NT2/D1 (cell line): Measurements from ENCODE around the gene THAP2.

ENCODE experiments used
- DNase-seq: peaks from one replicate; pipeline ENCODE4 v3.0.0-alpha.2; 2011; ENCODE audit warnings: low read depth, low spot score
- H3K27me3 ChIP-seq: 2 replicates; pipeline ENCODE4 v1.6.0; 2011; ENCODE audit warnings: mild to moderate bottlenecking; ENCODE audit not compliant: insufficient read length, insufficient read depth
- H3K36me3 ChIP-seq: 2 replicates; pipeline ENCODE4 v1.6.1; 2011; ENCODE audit warnings: mild to moderate bottlenecking, low read length, mixed read lengths; ENCODE audit not compliant: insufficient read depth, insufficient read length
- H3K4me1 ChIP-seq: 2 replicates; pipeline ENCODE4 v1.5.1; 2011; ENCODE audit not compliant: insufficient read depth, insufficient read length
- H3K4me3 ChIP-seq: 2 replicates; pipeline ENCODE4 v1.5.1; 2011; ENCODE audit warnings: low read depth; ENCODE audit not compliant: insufficient read length
- H3K9ac ChIP-seq: 2 replicates; pipeline ENCODE4 v1.6.0; 2011; ENCODE audit warnings: low read depth; ENCODE audit not compliant: insufficient read length
- H3K9me3 ChIP-seq: 2 replicates; pipeline ENCODE4 v1.5.1; 2011; ENCODE audit warnings: mild to moderate bottlenecking, low read length; ENCODE audit not compliant: insufficient read depth
- SUZ12 ChIP-seq: IDR thresholded peaks from 2 replicates; pipeline ENCODE4 v1.6.1; 2011; ENCODE audit not compliant: insufficient read length, insufficient read depth; ENCODE audit errors: extremely low read depth
- YY1 ChIP-seq: IDR thresholded peaks from 2 replicates; pipeline ENCODE4 v1.6.1; 2011; ENCODE audit not compliant: insufficient read length, insufficient read depth
- ZNF274 ChIP-seq: IDR thresholded peaks from 2 replicates; pipeline ENCODE4 v1.6.1; 2011; ENCODE audit warnings: mild to moderate bottlenecking, low read depth, low read length

THAP2 gene

DNA sequence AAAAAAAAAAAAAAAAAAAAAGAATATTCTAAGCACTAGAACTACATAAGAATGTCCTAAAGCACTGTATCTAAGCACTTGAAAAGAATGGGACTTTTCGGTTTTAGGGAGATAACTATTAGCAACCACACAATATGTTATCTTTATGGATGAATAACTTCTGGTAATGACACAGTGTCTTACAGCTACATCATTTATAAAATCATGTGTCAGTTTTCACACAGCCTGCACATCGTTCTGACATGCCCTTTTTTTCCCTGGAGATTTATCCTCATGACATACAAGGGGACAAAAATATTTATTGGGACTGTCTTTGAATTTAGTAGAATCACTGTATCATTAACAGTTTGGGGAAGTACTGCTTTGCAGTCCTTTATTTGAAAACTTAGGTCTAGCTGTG is 39.1 kb downstream of the THAP2 start:
- Histone ChIP-seq H3K27me3 (no peaks in the 10 kb centered on the region), H3K9me3 (no peaks in the 10 kb centered on the region), H3K9ac (no peak overlapping the region), H3K36me3 (peaks cover 29% of the 10 kb centered on the region), H3K4me3 (no peak overlapping the region), H3K4me1 (no peaks in the 10 kb centered on the region)
- DNase-seq, result no peak
- TF ChIP-seq SUZ12, result no peak
- no peak for TF ChIP-seq ZNF274
- TF ChIP-seq YY1, result no peak

DNA sequence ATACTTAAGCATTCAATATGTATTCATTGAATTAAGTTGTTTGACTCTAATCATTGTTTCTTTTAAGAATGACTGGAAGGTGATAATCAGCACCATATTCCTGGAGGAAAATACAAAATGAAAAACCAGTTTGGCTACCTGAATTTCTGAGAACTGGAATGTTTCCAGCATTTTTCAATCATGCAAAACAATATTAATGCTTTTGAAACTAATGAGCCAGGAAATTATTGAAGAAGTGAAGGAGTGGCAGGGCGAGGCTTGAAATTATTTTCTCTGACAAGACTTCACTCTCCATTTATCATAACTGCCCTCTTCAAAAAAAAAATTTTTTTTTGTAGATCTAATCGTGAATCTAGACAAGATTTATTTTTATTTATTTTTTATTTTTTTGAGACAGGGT is 40.8 kb downstream of the THAP2 start:
- DNase-seq, result no peak
- Histone ChIP-seq H3K9ac (no peak overlapping the region), H3K4me1 (no peaks in the 10 kb centered on the region), H3K9me3 (no peaks in the 10 kb centered on the region), H3K27me3 (no peaks in the 10 kb centered on the region), H3K36me3 (peaks cover 15% of the 10 kb centered on the region), H3K4me3 (no peak overlapping the region)
- no peak for TF ChIP-seq SUZ12
- TF ChIP-seq YY1, result no peak
- TF ChIP-seq ZNF274, result no peak

DNA sequence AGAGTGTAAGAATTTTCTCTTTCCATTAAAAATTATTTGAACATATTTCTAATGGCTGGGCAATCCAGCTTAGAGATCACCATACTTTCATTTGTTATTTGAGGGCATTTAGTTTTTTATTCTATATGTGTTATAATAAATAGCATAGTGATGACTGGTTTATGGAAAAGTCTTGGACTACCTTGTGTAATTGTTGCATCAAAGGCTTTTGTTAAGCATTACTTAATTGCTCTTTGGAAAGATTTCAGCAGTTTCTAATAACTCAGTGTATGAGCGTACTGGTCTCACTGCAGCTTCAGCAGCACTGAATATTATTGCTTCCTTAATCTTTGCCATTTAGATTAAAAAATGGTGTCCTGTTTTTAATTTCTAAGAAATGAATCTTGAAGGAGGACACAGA is 44.6 kb downstream of the THAP2 start:
- no peaks in the 10 kb centered on the region for H3K27me3 ChIP-seq
- TF ChIP-seq ZNF274, result no peak
- no peak for TF ChIP-seq YY1
- no peak for TF ChIP-seq SUZ12

DNA sequence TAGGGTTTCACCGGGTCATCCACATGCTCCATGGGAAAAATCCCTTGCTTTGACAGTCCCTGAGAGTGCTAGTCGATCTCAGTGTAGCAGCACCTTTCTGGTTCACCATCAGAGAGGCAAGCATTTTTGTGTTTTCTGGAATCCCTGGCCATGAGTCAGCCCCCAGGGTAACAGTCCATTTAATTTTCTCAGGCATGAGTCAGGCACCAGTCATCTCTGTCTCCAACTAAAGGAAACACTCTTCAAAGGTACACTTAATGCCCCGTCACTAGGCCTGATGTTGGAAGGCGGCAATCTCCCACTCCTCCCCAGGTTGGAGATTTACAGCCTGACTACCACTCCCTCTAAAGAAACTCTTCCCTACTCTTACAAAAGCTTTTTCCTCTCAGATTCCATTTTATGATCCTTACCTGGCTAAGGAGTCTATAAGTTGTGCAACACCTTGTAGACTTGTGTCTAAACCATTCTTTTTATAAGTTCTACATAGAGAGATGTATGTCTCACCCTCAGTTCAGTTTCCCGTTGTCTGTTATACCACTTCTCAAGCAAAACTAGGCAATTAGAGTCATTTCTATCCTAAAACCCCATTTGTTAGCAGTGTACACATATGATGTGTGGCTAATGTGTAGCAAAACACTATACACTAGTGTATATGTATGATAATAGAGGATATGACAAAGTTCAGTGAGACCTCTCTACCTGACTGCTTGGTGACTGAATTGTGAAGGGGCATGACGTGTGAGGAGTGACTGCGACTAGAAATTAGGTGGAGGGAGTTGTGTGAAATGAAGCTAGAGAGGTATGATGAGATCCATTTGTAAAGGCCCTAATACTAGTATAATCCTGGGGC is 46.4 kb downstream of the THAP2 start:
- no peak for TF ChIP-seq YY1
- no peak for TF ChIP-seq ZNF274
- TF ChIP-seq SUZ12, result no peak
- H3K4me3 ChIP-seq, result no peak overlapping the region

More for the DNA sequence above, 44.6 kb downstream of the THAP2 start:
- Histone ChIP-seq H3K36me3 (peaks cover 3% of the 10 kb centered on the region), H3K4me1 (no peaks in the 10 kb centered on the region), H3K9me3 (no peaks in the 10 kb centered on the region), H3K9ac (no peak overlapping the region), H3K4me3 (no peak overlapping the region)
- no peak for DNase-seq

DNA sequence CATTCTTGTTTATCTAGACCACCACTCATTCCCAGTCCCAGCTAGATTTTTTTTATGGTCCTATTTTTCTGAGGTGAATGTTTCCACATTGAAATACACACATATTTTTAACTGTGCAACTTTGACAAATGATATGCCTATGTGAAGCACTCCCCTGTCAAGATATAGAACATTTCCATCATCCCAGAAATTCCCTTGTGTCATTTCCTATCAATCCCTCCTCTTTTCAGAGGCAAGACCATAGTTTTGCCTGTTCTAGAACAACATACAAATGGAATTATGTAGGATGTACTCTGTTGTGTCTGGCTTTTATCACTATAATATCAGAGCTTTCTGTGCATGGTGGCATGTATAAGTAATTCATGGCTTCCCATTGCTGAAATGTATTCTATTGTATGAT is 54.5 kb downstream of the THAP2 start:
- no peak for DNase-seq
- no peak overlapping the region for H3K4me3 ChIP-seq
- no peak overlapping the region for H3K9ac ChIP-seq
- no peaks in the 10 kb centered on the region for H3K27me3 ChIP-seq
- no peaks in the 10 kb centered on the region for H3K4me1 ChIP-seq
- H3K9me3 ChIP-seq, result no peaks in the 10 kb centered on the region
- TF ChIP-seq ZNF274 (no peak), SUZ12 (no peak), YY1 (no peak)
- no peaks in the 10 kb centered on the region for H3K36me3 ChIP-seq

More for the DNA sequence above, 46.4 kb downstream of the THAP2 start:
- DNase-seq, result no peak
- Histone ChIP-seq H3K9ac (no peak overlapping the region), H3K9me3 (no peaks in the 10 kb centered on the region), H3K27me3 (no peaks in the 10 kb centered on the region), H3K36me3 (peaks cover 3% of the 10 kb centered on the region), H3K4me1 (no peaks in the 10 kb centered on the region)

DNA sequence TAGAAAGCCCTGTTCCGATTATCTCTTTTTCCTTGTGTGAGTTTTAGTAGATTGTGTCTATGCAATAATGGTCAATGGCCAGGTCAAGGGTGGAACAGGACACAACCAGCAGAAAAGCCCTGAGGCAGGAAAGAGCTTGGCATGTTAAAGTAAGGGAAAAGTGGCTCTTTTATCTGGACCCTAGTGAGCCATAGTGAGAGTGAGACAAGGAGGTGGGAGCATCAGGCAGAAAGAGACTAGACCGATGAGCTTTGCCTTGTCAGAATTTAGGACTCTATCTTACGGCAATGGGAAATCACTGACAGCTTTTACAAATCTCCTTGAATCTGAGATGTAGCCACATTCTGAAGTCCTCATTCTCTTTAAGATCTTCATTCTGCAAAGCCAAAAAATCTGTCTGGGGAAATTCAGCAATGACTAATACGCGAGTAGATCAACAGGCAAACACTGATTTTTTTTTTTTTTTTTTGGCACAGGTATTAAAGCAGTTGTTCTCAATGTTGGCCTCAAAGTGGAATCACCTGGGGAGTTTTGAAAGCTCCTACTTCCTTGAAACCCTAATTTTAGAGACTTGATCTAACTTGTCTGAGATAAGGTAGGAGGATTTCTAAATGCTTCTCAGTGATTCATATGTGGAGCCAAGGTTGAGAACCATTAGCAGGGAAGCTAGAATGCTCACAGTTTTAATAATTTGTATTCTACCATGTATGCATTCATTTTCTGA is 55.7 kb downstream of the THAP2 start:
- H3K4me3 ChIP-seq, result no peak overlapping the region
- H3K9me3 ChIP-seq, result no peaks in the 10 kb centered on the region
- H3K4me1 ChIP-seq, result no peaks in the 10 kb centered on the region
- no peaks in the 10 kb centered on the region for H3K27me3 ChIP-seq
- no peaks in the 10 kb centered on the region for H3K36me3 ChIP-seq
- DNase-seq, result no peak
- no peak overlapping the region for H3K9ac ChIP-seq
- TF ChIP-seq SUZ12, result no peak
- TF ChIP-seq YY1, result no peak
- no peak for TF ChIP-seq ZNF274

DNA sequence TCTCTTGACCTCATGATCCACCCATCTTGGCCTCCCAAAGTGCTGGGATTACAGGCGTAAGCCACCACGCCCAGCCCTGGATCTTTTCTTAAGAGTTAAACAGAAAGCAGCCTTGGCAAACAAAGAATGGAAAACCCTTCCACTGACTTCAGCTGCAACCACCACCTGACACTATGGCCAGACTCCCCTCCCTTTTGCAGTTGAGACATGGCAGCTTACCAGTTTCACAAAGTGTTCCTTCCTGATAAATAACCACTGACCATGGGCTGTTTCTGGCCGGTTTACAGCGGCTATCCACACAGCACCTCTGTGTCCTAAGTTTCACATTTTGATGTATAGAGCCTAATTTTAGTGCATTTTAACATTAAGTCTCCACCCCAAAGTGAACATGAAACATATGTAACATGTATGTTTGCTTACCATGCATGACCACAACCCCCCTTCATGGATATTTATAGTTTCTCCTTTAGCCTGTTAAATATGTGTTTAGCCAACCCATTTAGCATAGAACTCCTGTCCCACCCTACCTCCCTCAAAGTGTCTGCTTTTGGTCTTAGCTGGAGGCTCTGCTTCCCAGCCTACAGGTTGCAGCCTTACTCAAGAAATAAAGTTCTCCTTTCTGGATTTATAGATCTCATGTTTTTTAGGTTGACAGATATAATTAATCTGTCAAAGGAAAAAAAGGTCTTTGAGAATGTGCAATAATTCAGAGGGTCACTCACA is 57.8 kb downstream of the THAP2 start:
- Histone ChIP-seq H3K9ac (no peak overlapping the region), H3K9me3 (no peaks in the 10 kb centered on the region), H3K27me3 (no peaks in the 10 kb centered on the region), H3K36me3 (no peaks in the 10 kb centered on the region), H3K4me1 (no peaks in the 10 kb centered on the region), H3K4me3 (no peak overlapping the region)
- DNase-seq, result no peak
- TF ChIP-seq YY1 (no peak), SUZ12 (no peak), ZNF274 (no peak)
